ENCODE data around the gene IL3RA.
"Not testable (repeated sequence)": the region's sequence is repeated elsewhere in the genome, so short reads cannot be mapped to it uniquely, and the experiment has no call there.

Gene IL3RA

GRCh38 chrX:1403228-1403627 is 66.6 kb downstream of the IL3RA start:
- H3K4me3 ChIP-seq (ENCODE audit: low read depth, low read length): no peak overlapping the region
- DNase-seq (ENCODE audit: low read depth, low spot score): no peak
- ChIA-PET POLR2A (no interaction called here), CTCF (no interaction called here)
- no peak for TF ChIP-seq CTCF (IDR thresholded peaks at IDR 0.05; ENCODE audit: insufficient read depth, low read length, missing control alignments)

GRCh38 chrX:1403867-1404266 is 67.3 kb downstream of the IL3RA start:
- CTCF ChIA-PET; POLR2A ChIA-PET; DNase-seq (ENCODE audit: low read depth, low spot score); H3K4me3 ChIP-seq (ENCODE audit: low read depth, low read length): not testable (repeated sequence)

GRCh38 chrX:1405769-1406168 is 69.2 kb downstream of the IL3RA start:
- DNase-seq (ENCODE audit: low read depth, low spot score); H3K4me3 ChIP-seq (ENCODE audit: low read depth, low read length); CTCF ChIA-PET; POLR2A ChIA-PET: not testable (repeated sequence)

GRCh38 chrX:1407035-1407434 is 70.5 kb downstream of the IL3RA start:
- POLR2A ChIA-PET: no interaction called here
- TF ChIP-seq CTCF (IDR thresholded peaks at IDR 0.05; ENCODE audit: insufficient read depth, low read length, missing control alignments): no peak

GRCh38 chrX:1411326-1411725 is 74.7 kb downstream of the IL3RA start:
- CTCF ChIA-PET: no interaction called here
- DNase-seq (ENCODE audit: low read depth, low spot score): no peak
- TF ChIP-seq CTCF (IDR thresholded peaks at IDR 0.05; ENCODE audit: insufficient read depth, low read length, missing control alignments): no peak
- H3K4me3 ChIP-seq (ENCODE audit: low read depth, low read length): no peak overlapping the region
- POLR2A ChIA-PET: no interaction called here

More at GRCh38 chrX:1407035-1407434, 70.5 kb downstream of the IL3RA start:
- H3K4me3 ChIP-seq (ENCODE audit: low read depth, low read length): no peak overlapping the region
- CTCF ChIA-PET: no interaction called here
- no peak for DNase-seq (ENCODE audit: low read depth, low spot score)

- H3K4me3 ChIP-seq (ENCODE audit: low read depth, low read length): no peak overlapping the region
- ChIA-PET POLR2A (no interaction called here), CTCF (no interaction called here)
- no peak for DNase-seq (ENCODE audit: low read depth, low spot score)
- TF ChIP-seq CTCF (IDR thresholded peaks at IDR 0.05; ENCODE audit: insufficient read depth, low read length, missing control alignments): no peak
Measured at GRCh38 chrX:1412551-1413161, 76.1 kb downstream of the IL3RA start.

GRCh38 chrX:1416327-1416784 is 79.8 kb downstream of the IL3RA start:
- CTCF ChIA-PET: no interaction called here
- H3K4me3 ChIP-seq (ENCODE audit: low read depth, low read length): no peak overlapping the region
- no peak for TF ChIP-seq CTCF (IDR thresholded peaks at IDR 0.05; ENCODE audit: insufficient read depth, low read length, missing control alignments)
- POLR2A ChIA-PET: no interaction called here
- DNase-seq (ENCODE audit: low read depth, low spot score): no peak
